IPS-15b (cell line): Measurements from ENCODE around the gene SLC25A21.

Source experiments
- H3K27me3 ChIP-seq: one replicate; pipeline ENCODE4 v1.6.1; 2013; ENCODE audit warnings: low read length; ENCODE audit not compliant: control insufficient read depth, insufficient read depth
- H3K36me3 ChIP-seq: one replicate; pipeline ENCODE4 v1.6.1; 2013; ENCODE audit warnings: low read length; ENCODE audit not compliant: control insufficient read depth, insufficient read depth
- H3K4me1 ChIP-seq: one replicate; pipeline ENCODE4 v1.6.1; 2013; ENCODE audit warnings: mild to moderate bottlenecking, low read length; ENCODE audit not compliant: control insufficient read depth, insufficient read depth
- H3K4me3 ChIP-seq: one replicate; pipeline ENCODE4 v1.5.1; 2013; ENCODE audit warnings: low read depth, low read length
- H3K9ac ChIP-seq: one replicate; pipeline ENCODE4 v1.6.1; 2013; ENCODE audit warnings: low read depth, mild to moderate bottlenecking, low read length
- H3K9me3 ChIP-seq: one replicate; pipeline ENCODE4 v1.6.1; 2013; ENCODE audit warnings: mild to moderate bottlenecking, low read length; ENCODE audit not compliant: control insufficient read depth, insufficient read depth

Gene SLC25A21

DNA sequence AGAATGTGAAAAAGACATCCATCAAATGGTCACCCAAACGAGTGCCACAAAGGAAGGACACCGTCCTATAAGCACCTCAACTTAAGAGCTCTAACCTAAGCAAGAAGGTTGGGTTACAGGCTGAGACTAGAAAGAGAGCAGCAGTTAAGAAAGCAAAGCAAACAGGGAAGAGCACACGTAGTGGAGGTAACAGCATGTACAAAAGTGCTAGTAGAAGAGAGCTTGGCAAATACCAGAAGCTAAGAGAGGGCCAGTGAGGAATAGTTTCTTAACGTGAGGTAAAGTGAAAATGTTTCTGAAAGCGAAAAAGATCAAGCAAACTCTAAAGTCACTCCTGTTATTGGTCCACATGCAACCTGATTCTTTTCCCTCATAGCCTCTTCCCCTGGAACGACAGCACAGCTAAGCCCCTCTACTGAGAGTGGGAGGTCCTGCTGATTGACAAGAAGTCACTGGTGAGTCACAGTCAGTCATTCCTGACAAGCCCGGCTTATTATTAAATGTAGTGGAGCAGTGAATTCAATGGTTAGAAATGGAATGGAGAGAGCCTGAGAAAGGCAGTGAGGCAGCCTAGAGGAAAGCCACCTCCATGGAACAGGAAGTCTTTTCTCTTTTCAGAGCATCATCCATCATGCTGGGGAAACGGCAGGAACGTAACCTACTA is 204.4 kb downstream of the SLC25A21 start:
- Histone ChIP-seq H3K9me3 (no peaks in the 10 kb centered on the region), H3K36me3 (no peaks in the 10 kb centered on the region), H3K27me3 (no peaks in the 10 kb centered on the region), H3K4me1 (no peaks in the 10 kb centered on the region), H3K9ac (no peak overlapping the region), H3K4me3 (no peak overlapping the region)

DNA sequence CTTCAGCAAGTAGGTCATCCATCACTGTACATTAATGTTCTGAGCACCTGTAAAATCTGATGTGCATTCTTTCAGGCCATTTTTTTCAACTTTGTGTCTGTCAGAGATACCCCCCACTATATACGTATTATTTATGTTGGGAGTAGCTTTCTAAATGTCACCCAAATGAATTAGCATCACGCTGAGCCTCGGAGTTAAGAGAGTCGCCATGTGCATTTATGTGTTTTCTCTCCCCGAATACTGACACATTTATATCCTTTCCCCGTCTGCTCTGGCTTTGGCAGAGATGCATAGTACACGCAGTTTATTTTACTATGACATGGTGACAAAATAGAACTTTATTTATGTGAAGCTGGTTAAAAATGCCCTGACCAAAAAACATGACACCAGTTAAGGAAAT is 216.4 kb downstream of the SLC25A21 start:
- Histone ChIP-seq H3K4me1 (peaks cover 2% of the 10 kb centered on the region), H3K27me3 (no peaks in the 10 kb centered on the region), H3K9ac (no peak overlapping the region), H3K9me3 (no peaks in the 10 kb centered on the region), H3K4me3 (no peak overlapping the region), H3K36me3 (no peaks in the 10 kb centered on the region)

DNA sequence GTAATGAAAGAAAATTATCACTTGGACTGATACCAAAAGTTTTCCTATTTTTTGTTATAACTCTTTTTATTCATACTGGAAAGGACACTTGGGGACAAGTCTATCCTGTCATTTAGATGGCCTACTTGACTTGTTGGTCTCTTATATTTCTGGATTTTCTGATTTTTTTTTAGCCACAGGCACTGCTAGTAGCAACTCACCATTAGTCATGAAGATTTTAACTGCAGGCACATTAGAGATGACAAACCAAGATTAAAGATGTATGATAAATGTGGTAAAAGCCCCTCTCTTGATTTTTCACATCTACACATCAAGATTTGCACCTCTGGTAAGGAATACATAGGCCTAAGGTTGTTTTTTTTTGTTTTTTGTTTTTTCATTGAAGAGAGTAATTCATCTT is 217.0 kb downstream of the SLC25A21 start:
- Histone ChIP-seq H3K4me3 (no peak overlapping the region), H3K9ac (no peak overlapping the region), H3K9me3 (no peaks in the 10 kb centered on the region), H3K27me3 (no peaks in the 10 kb centered on the region), H3K4me1 (peaks cover 6% of the 10 kb centered on the region), H3K36me3 (no peaks in the 10 kb centered on the region)

- Histone ChIP-seq H3K9me3 (no peaks in the 10 kb centered on the region), H3K4me3 (no peak overlapping the region), H3K4me1 (peaks cover 6% of the 10 kb centered on the region), H3K9ac (no peak overlapping the region), H3K36me3 (no peaks in the 10 kb centered on the region), H3K27me3 (no peaks in the 10 kb centered on the region)
These were observed 219.7 kb downstream of the SLC25A21 start for GRCh38 chr14:36952689-36953088.

DNA sequence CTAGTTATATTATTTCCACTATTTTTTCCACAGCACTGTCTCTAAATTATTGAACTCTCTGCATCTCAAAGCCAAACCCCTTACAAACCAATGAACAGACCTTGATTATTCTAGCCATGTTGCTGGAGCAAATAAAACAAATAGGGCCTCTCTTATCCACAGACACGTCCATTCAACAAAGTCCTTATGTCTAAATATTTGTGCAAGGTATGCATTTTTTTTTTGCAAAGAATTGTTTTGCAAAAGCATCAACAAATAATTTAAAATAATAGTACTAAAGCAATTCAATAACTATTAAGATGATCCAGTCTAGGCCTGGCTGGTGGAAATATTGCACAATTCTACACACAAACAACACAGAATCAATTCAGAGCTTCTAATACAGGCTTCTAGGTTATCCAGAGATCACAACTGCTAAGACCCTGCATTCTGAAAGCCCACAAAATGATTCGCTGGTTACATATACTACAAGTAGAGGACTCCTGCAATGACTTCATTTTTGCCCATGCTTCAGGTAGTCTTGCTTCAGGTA is 221.0 kb downstream of the SLC25A21 start:
- Histone ChIP-seq H3K27me3 (no peaks in the 10 kb centered on the region), H3K4me1 (peaks cover 6% of the 10 kb centered on the region), H3K9ac (no peak overlapping the region), H3K9me3 (no peaks in the 10 kb centered on the region), H3K4me3 (no peak overlapping the region), H3K36me3 (no peaks in the 10 kb centered on the region)

DNA sequence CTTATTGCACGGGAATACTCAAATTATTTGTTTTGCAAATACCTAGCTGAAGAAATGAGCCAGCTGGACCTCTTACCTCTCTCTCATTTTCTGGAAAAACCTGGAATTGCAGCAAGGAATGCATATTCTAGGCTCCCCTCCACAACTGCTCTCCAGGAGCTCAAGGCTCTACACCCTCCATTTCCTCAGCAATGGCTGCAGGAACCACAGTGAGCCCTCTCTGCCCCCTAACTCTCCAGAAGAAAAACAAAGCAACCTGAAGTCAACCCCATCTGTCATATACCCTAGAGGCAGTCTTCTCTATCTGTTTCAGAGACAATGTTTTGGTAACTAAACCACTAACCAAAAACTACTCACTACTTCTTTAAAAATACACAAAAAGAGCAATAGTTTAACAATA is 221.6 kb downstream of the SLC25A21 start:
- H3K9ac ChIP-seq, result no peak overlapping the region
- no peaks in the 10 kb centered on the region for H3K27me3 ChIP-seq
- H3K4me1 ChIP-seq, result peaks cover 6% of the 10 kb centered on the region
- H3K9me3 ChIP-seq, result no peaks in the 10 kb centered on the region
- no peaks in the 10 kb centered on the region for H3K36me3 ChIP-seq
- H3K4me3 ChIP-seq, result no peak overlapping the region

DNA sequence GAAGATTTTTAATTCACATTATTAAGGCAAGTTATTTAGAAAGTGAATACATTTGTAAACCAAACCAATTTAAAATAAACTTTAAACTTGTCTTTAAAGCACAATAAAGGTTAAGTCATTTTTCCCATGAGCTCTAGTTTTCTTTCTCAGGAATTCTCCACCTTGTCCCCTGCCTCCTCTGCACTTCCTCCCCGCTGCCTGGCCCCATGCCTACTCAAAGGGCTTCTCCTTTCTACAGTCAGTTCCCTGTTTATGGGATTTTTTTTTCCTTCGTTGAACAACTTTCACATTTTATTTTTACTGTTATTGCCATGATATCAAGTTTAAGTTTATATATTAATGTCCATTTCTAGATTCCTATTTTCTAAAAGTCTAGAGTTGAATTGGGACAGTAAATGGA is 223.0 kb downstream of the SLC25A21 start:
- Histone ChIP-seq H3K4me1 (peaks cover 6% of the 10 kb centered on the region), H3K9ac (no peak overlapping the region), H3K36me3 (no peaks in the 10 kb centered on the region), H3K27me3 (no peaks in the 10 kb centered on the region), H3K4me3 (no peak overlapping the region), H3K9me3 (no peaks in the 10 kb centered on the region)

GRCh38 chr14:36948157-36948859 is 224.1 kb downstream of the SLC25A21 start:
- no peak overlapping the region for H3K4me3 ChIP-seq
- H3K27me3 ChIP-seq, result no peaks in the 10 kb centered on the region
- no peaks in the 10 kb centered on the region for H3K36me3 ChIP-seq
- no peaks in the 10 kb centered on the region for H3K9me3 ChIP-seq
- H3K4me1 ChIP-seq, result peaks cover 6% of the 10 kb centered on the region
- no peak overlapping the region for H3K9ac ChIP-seq

GRCh38 chr14:36947362-36947761 is 225.0 kb downstream of the SLC25A21 start:
- no peak overlapping the region for H3K4me3 ChIP-seq
- no peaks in the 10 kb centered on the region for H3K9me3 ChIP-seq
- peaks cover 6% of the 10 kb centered on the region for H3K4me1 ChIP-seq
- no peaks in the 10 kb centered on the region for H3K27me3 ChIP-seq
- no peak overlapping the region for H3K9ac ChIP-seq
- H3K36me3 ChIP-seq, result no peaks in the 10 kb centered on the region

DNA sequence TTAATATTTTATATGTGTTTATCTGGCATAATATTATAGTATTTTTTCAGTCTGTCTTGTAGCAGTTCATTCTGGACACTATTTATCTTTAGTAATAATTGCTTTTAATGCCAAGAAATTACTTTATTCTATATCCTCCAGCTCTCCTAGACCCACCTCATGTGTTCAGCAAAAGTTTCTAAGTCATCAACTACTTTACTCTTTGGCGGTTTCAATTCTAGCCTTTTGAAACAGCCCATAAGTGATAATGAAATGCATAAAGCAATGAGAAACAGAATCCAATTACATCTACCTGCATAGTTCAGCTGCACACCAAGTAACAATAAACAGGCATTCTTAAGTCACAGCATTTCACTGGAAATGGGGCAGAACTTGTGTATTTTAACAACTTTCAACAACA is 225.5 kb downstream of the SLC25A21 start:
- no peak overlapping the region for H3K9ac ChIP-seq
- no peak overlapping the region for H3K4me3 ChIP-seq
- H3K4me1 ChIP-seq, result peaks cover 6% of the 10 kb centered on the region
- no peaks in the 10 kb centered on the region for H3K9me3 ChIP-seq
- no peaks in the 10 kb centered on the region for H3K36me3 ChIP-seq
- H3K27me3 ChIP-seq, result no peaks in the 10 kb centered on the region

DNA sequence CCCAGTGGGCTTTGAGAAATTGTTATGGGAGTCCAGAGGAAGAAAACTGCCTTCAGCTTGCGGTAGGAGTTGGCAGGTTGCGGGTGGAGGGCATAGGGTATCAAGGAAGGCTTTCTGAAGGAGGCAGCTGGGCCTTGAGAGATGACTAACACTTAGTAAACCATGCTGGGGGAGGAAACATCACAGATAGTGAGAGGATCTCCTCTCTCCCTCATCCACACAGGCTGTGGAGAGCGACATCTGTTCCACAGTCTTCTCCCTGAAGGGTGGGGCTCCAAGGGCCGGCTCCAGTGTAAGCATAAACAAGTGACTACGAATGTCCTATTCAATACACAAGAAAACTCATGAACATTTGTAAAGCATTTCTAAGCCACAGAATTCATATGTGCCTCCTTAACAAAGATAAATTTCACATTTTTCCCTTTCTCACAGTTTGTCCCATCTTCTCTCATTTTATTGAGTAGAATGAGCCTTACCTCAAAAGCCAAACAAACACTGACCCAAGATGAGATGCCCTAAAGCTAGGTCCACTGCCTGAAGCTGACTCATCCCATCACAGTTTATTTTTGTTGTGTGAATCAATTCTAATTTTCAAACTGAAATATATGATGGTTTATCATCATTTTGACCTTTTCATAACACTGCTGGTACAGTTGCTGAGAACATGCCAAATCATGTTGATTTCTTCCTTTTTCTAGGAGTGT is 227.9 kb downstream of the SLC25A21 start:
- H3K9ac ChIP-seq, result no peak overlapping the region
- no peaks in the 10 kb centered on the region for H3K27me3 ChIP-seq
- H3K9me3 ChIP-seq, result no peaks in the 10 kb centered on the region
- H3K4me1 ChIP-seq, result no peaks in the 10 kb centered on the region
- H3K4me3 ChIP-seq, result no peak overlapping the region
- H3K36me3 ChIP-seq, result no peaks in the 10 kb centered on the region
